Measurements from ENCODE around the gene ZNF318.

DNA sequence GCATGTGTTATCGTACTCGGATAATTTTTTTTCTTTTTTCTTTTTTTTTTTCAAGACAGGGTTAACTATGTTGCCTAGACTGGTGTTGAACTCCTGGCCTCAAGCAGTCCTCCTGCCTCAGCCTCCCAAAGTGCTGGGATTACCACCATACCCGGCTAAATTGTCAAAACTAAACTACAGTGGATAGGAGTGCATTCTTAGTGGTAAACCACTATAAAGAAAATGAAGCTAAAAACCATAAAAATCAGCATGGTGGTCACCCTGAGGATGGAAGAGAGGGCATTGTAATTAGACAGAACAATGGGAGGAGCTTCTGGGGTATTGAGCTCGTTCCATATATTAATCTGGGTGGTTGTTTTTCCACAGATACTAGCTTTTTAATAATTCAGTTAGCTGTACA, 6.2 kb upstream of the ZNF318 start:
- TF ChIP-seq, protein P1, sequence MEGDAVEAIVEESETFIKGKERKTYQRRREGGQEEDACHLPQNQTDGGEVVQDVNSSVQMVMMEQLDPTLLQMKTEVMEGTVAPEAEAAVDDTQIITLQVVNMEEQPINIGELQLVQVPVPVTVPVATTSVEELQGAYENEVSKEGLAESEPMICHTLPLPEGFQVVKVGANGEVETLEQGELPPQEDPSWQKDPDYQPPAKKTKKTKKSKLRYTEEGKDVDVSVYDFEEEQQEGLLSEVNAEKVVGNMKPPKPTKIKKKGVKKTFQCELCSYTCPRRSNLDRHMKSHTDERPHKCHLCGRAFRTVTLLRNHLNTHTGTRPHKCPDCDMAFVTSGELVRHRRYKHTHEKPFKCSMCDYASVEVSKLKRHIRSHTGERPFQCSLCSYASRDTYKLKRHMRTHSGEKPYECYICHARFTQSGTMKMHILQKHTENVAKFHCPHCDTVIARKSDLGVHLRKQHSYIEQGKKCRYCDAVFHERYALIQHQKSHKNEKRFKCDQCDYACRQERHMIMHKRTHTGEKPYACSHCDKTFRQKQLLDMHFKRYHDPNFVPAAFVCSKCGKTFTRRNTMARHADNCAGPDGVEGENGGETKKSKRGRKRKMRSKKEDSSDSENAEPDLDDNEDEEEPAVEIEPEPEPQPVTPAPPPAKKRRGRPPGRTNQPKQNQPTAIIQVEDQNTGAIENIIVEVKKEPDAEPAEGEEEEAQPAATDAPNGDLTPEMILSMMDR (IDR thresholded peaks at IDR 0.05): no peak
- TF ChIP-seq EP300 (IDR thresholded peaks at IDR 0.05) (no peak), POLR2AphosphoS5 (IDR thresholded peaks at IDR 0.05) (no peak), POLR2A (IDR thresholded peaks at IDR 0.05) (no peak)
